Mesothelial cell of epicardium (in vitro differentiated cells): ENCODE measurements around the gene ARF3. TPM values are rescaled to one million over a fixed set of nuclear protein-coding genes. Genes with fewer than 3 reads are reported as not detected.
A peak's percentile ranks its signal among the peaks of the same experiment; 100 is the strongest.

Source experiments
- DNase-seq, 2 experiments: peaks; one replicate each; pipeline ENCODE4 v3.0.0; 2021; ENCODE audit warnings: low spot score in 2 of 2; ENCODE audit not compliant: unreplicated experiment in 2 of 2
- H3K27ac Mint-ChIP-seq: 2 replicates; pipeline ENCODE4 v1.8.0; 2021; ENCODE audit warnings: mixed read lengths
- H3K27me3 Mint-ChIP-seq: 2 replicates; pipeline ENCODE4 v1.8.0; 2021; ENCODE audit warnings: low read depth, mixed read lengths
- H3K36me3 Mint-ChIP-seq: 2 replicates; pipeline ENCODE4 v1.8.0; 2021; ENCODE audit warnings: mixed read lengths
- H3K4me1 Mint-ChIP-seq: 2 replicates; pipeline ENCODE4 v1.8.0; 2021; ENCODE audit warnings: mixed read lengths
- H3K4me3 Mint-ChIP-seq: 2 replicates; pipeline ENCODE4 v1.8.0; 2021; ENCODE audit warnings: mild to moderate bottlenecking, moderate library complexity, mixed read lengths
- H3K9me3 Mint-ChIP-seq: 2 replicates; pipeline ENCODE4 v1.8.0; 2021; ENCODE audit warnings: mixed read lengths
- CTCF ChIP-seq: fragments of 200-600 bp; sonication (generic); IDR thresholded peaks from one replicate; pipeline ENCODE4 v1.5.0; 2021; ENCODE audit warnings: antibody characterized with exemption; ENCODE audit not compliant: unreplicated experiment
- total RNA-seq: library from RNA; stranded (reverse); gene quantifications from 3 replicates; pipeline ENCODE4 v1.2.1, GENCODE V29; 2021

ARF3 gene
- total RNA-seq, 1 donor from 2014 or later = 123 TPM

GRCh38 chr12:48977290-48978281 is 20.3 kb upstream of the ARF3 start:
- peaks cover 37% of the 10 kb centered on the region for H3K4me1 Mint-ChIP-seq
- peak; percentile 82 for TF ChIP-seq CTCF
- peak; percentile 60 to 76 for DNase-seq
- H3K36me3 Mint-ChIP-seq = no peaks in the 10 kb centered on the region
- H3K27me3 Mint-ChIP-seq = peaks cover 98% of the 10 kb centered on the region
- H3K9me3 Mint-ChIP-seq = no peaks in the 10 kb centered on the region
- H3K4me3 Mint-ChIP-seq = peak overlapping the region; percentile 9
- no peak overlapping the region for H3K27ac Mint-ChIP-seq

- peak; percentile 80 for TF ChIP-seq CTCF
- Mint-ChIP-seq H3K27ac (no peak overlapping the region), H3K27me3 (peaks cover 96% of the 10 kb centered on the region), H3K36me3 (no peaks in the 10 kb centered on the region), H3K4me3 (no peak overlapping the region), H3K9me3 (no peaks in the 10 kb centered on the region), H3K4me1 (peaks cover 34% of the 10 kb centered on the region)
- peak in 1 of 2 experiments; percentile 72 for DNase-seq
Measured at GRCh38 chr12:48973941-48974673, 16.8 kb upstream of the ARF3 start.

- Mint-ChIP-seq H3K36me3 (no peaks in the 10 kb centered on the region), H3K9me3 (no peaks in the 10 kb centered on the region), H3K27me3 (peaks cover 95% of the 10 kb centered on the region), H3K27ac (no peak overlapping the region), H3K4me1 (peaks cover 34% of the 10 kb centered on the region), H3K4me3 (no peak overlapping the region)
- TF ChIP-seq CTCF = no peak
- no peak for DNase-seq
Measured at GRCh38 chr12:48973531-48973930, 16.2 kb upstream of the ARF3 start.

- no peaks in the 10 kb centered on the region for H3K36me3 Mint-ChIP-seq
- no peak for DNase-seq
- no peaks in the 10 kb centered on the region for H3K9me3 Mint-ChIP-seq
- no peak for TF ChIP-seq CTCF
- H3K27ac Mint-ChIP-seq = no peak overlapping the region
- peaks cover 34% of the 10 kb centered on the region for H3K4me1 Mint-ChIP-seq
- H3K4me3 Mint-ChIP-seq = no peak overlapping the region
- H3K27me3 Mint-ChIP-seq = peaks cover 97% of the 10 kb centered on the region
Measured at GRCh38 chr12:48972952-48973483, 15.7 kb upstream of the ARF3 start.

- Mint-ChIP-seq H3K27ac (no peak overlapping the region), H3K36me3 (no peaks in the 10 kb centered on the region), H3K9me3 (no peaks in the 10 kb centered on the region), H3K27me3 (peaks cover 94% of the 10 kb centered on the region), H3K4me3 (peak overlapping the region; percentile 74), H3K4me1 (peaks cover 29% of the 10 kb centered on the region)
- no peak for DNase-seq
- TF ChIP-seq CTCF = no peak
Measured at GRCh38 chr12:48972213-48972951, 15.1 kb upstream of the ARF3 start.
